GM23248 (cell line): ENCODE data around the gene SPINK4. TPM values are rescaled to one million over a fixed set of nuclear protein-coding genes. Genes with fewer than 3 reads are reported as not detected.
A peak's percentile ranks its signal among the peaks of the same experiment; 100 is the strongest.

ENCODE experiments used
- DNase-seq: peaks from one replicate; pipeline ENCODE4 v3.0.0-alpha.2; 2015
- H2AFZ ChIP-seq: fragments of 200-600 bp; sonication (generic); 2 replicates; pipeline ENCODE4 v1.6.1; 2016; ENCODE audit warnings: antibody characterized with exemption
- H3F3A ChIP-seq: fragments of 200-600 bp; sonication (generic); 2 replicates; pipeline ENCODE4 v1.6.1; 2016; ENCODE audit warnings: mild to moderate bottlenecking, antibody characterized with exemption, mixed run types; ENCODE audit not compliant: insufficient read depth
- H3K27ac ChIP-seq: fragments of 200-600 bp; sonication (generic); 2 replicates; pipeline ENCODE4 v1.5.1; 2016; ENCODE audit warnings: mild to moderate bottlenecking
- H3K27me3 ChIP-seq: fragments of 200-600 bp; sonication (generic); replicated peaks from 2 replicates; pipeline ENCODE4 v1.6.1; 2016; ENCODE audit warnings: mild to moderate bottlenecking; ENCODE audit not compliant: insufficient read depth
- H3K36me3 ChIP-seq: fragments of 200-600 bp; sonication (generic); 2 replicates; pipeline ENCODE4 v1.6.1; 2016; ENCODE audit warnings: low read depth, mild to moderate bottlenecking
- H3K4me1 ChIP-seq: fragments of 200-600 bp; sonication (generic); 2 replicates; pipeline ENCODE4 v1.6.1; 2016; ENCODE audit warnings: mild to moderate bottlenecking; ENCODE audit not compliant: insufficient read depth
- H3K4me2 ChIP-seq: fragments of 200-600 bp; sonication (generic); one replicate; pipeline ENCODE4 v1.6.1; 2016; ENCODE audit warnings: mild to moderate bottlenecking; ENCODE audit not compliant: unreplicated experiment
- H3K4me3 ChIP-seq: fragments of 200-600 bp; sonication (generic); 2 replicates; pipeline ENCODE4 v1.5.1; 2016; ENCODE audit warnings: mild to moderate bottlenecking
- H3K79me2 ChIP-seq: fragments of 200-600 bp; sonication (generic); 2 replicates; pipeline ENCODE4 v1.6.1; 2016; ENCODE audit warnings: mild to moderate bottlenecking; ENCODE audit not compliant: insufficient read depth
- H3K9ac ChIP-seq: fragments of 200-600 bp; sonication (generic); 2 replicates; pipeline ENCODE4 v1.6.1; 2016; ENCODE audit warnings: mild to moderate bottlenecking
- H3K9me2 ChIP-seq: fragments of 200-600 bp; sonication (generic); 2 replicates; pipeline ENCODE4 v1.6.1; 2016; ENCODE audit warnings: mixed run types, mild to moderate bottlenecking, moderate library complexity; ENCODE audit not compliant: insufficient read depth
- H3K9me3 ChIP-seq: fragments of 200-600 bp; sonication (generic); one replicate; pipeline ENCODE4 v1.6.1; 2017; ENCODE audit warnings: low read depth
- H4K20me1 ChIP-seq: fragments of 200-600 bp; sonication (generic); 2 replicates; pipeline ENCODE4 v1.6.0; 2016; ENCODE audit not compliant: insufficient read depth
- EZH2 ChIP-seq: fragments of 200-600 bp; sonication (generic); IDR thresholded peaks from 2 replicates; pipeline ENCODE4 v1.6.1; 2018; ENCODE audit warnings: antibody characterized with exemption, mild to moderate bottlenecking; ENCODE audit not compliant: insufficient read depth, poor library complexity, severe bottlenecking
- EZH2phosphoT487 ChIP-seq: fragments of 200-600 bp; sonication (generic); IDR thresholded peaks from 2 replicates; pipeline ENCODE4 v1.6.1; 2018; ENCODE audit warnings: antibody characterized with exemption, moderate library complexity, mild to moderate bottlenecking, low read depth; ENCODE audit not compliant: insufficient read depth
- WGBS, 2 experiments: methylation state at CpG; one replicate each; pipeline ENCODE4 v1.1.6; 2015 to 2017; ENCODE audit warnings: low lambda C conversion rate in 2 of 2, low coverage in 1 of 2; ENCODE audit errors: missing lambda C conversion rate in 2 of 2; 5-methylcytosine and 5-hydroxymethylcytosine counted together
- in situ Hi-C: fragments of 300-500 bp; cut with MboI; formaldehyde crosslinking; loops from 2 replicates; pipeline ENCODE4 v1.15.0; 2020
- polyA plus RNA-seq: library from polyadenylated mRNA; unstranded; fragments of >200 nt; fragmentation: Nextera tagmentation; extraction: Ambion mirVana; gene quantifications from 2 replicates; pipeline ENCODE4 v1.2.1, GENCODE V29; 2016
- total RNA-seq: library from RNA; depleted of rRNA; stranded (reverse); fragments of >200 nt; shearing (Covaris generic); gene quantifications from 2 replicates; pipeline ENCODE4 v1.2.3, GENCODE V29; 2014

SPINK4 gene
- total and polyA plus RNA-seq, 2 experiments from 2014 or later = not detected

- DNase-seq = peak; percentile 68
- H3K9me2 ChIP-seq = no peaks in the 10 kb centered on the region
- H3K27ac ChIP-seq = peak overlapping the region; percentile 51
- peak overlapping the region; percentile 98 for H3K4me2 ChIP-seq
- WGBS, 2 experiments = 7 to 8% methylated on average over 25 of the region's 25 CpGs
- no peaks in the 10 kb centered on the region for H3K27me3 ChIP-seq
- H4K20me1 ChIP-seq = no peaks in the 10 kb centered on the region
- in situ Hi-C loops = no loop called here
- peak overlapping the region; percentile 95 for H2AFZ ChIP-seq
- H3F3A ChIP-seq = no peaks in the 10 kb centered on the region
- H3K36me3 ChIP-seq = peaks cover 34% of the 10 kb centered on the region
- peak overlapping the region; percentile 97 for H3K4me3 ChIP-seq
- peak overlapping the region; percentile 90 for H3K9ac ChIP-seq
- H3K9me3 ChIP-seq = no peaks in the 10 kb centered on the region
- peaks cover 17% of the 10 kb centered on the region for H3K4me1 ChIP-seq
- H3K79me2 ChIP-seq = peaks cover 76% of the 10 kb centered on the region
- TF ChIP-seq EZH2 = no peak
- TF ChIP-seq EZH2phosphoT487 = no peak
Measured at GRCh38 chr9:33263131-33264002, 23.4 kb downstream of the SPINK4 start.

GRCh38 chr9:33264003-33264472, 24.1 kb downstream of the SPINK4 start:
- in situ Hi-C loops = no loop called here
- H3K4me1 ChIP-seq = peaks cover 17% of the 10 kb centered on the region
- TF ChIP-seq EZH2phosphoT487 = no peak
- no peak for TF ChIP-seq EZH2
- H3K36me3 ChIP-seq = peaks cover 38% of the 10 kb centered on the region
- DNase-seq = peak; percentile 51
- peaks cover 82% of the 10 kb centered on the region for H3K79me2 ChIP-seq
- H4K20me1 ChIP-seq = no peaks in the 10 kb centered on the region
- H3K9me2 ChIP-seq = no peaks in the 10 kb centered on the region
- H2AFZ ChIP-seq = peak overlapping the region; percentile 95
- 1 to 2% methylated on average over 33 to 37 of the region's 37 CpGs for WGBS, 2 experiments
- peak overlapping the region; percentile 51 for H3K27ac ChIP-seq
- peak overlapping the region; percentile 97 for H3K4me3 ChIP-seq
- H3K4me2 ChIP-seq = peak overlapping the region; percentile 98
- H3F3A ChIP-seq = no peaks in the 10 kb centered on the region
- H3K27me3 ChIP-seq = no peaks in the 10 kb centered on the region
- no peaks in the 10 kb centered on the region for H3K9me3 ChIP-seq
- H3K9ac ChIP-seq = peak overlapping the region; percentile 90

GRCh38 chr9:33264473-33265177, 24.7 kb downstream of the SPINK4 start, which contains the start of the genes BAG1 and CHMP5:
Gene BAG1, minus strand, starts transcription at chr9:33264708.
Gene CHMP5, plus strand, starts transcription at chr9:33265049. Its CDS starts 30 bp downstream, at chr9:33265079.
- peak within 1 kb of the TSS; percentile 51 for H3K27ac ChIP-seq
- no peak for TF ChIP-seq EZH2
- no peak for TF ChIP-seq EZH2phosphoT487
- no peaks in the 10 kb centered on the region for H3F3A ChIP-seq
- H3K4me1 ChIP-seq = peaks cover 17% of the 10 kb centered on the region
- in situ Hi-C loops = no loop called here
- peaks cover 85% of the 10 kb centered on the region for H3K79me2 ChIP-seq
- no peaks in the 10 kb centered on the region for H3K27me3 ChIP-seq
- H3K4me2 ChIP-seq = peak within 1 kb of the TSS; percentile 99
- H3K36me3 ChIP-seq = peaks cover 40% of the 10 kb centered on the region
- H3K9me3 ChIP-seq = no peaks in the 10 kb centered on the region
- no peaks in the 10 kb centered on the region for H4K20me1 ChIP-seq
- H3K4me3 ChIP-seq = peak within 1 kb of the TSS; percentile 97
- H3K9ac ChIP-seq = peak within 1 kb of the TSS; percentile 93
- DNase-seq = peak; percentile 100
- no peaks in the 10 kb centered on the region for H3K9me2 ChIP-seq
- H2AFZ ChIP-seq = peak within 1 kb of the TSS; percentile 95
- WGBS, 2 experiments = 1% methylated on average over 28 to 59 of the region's 67 CpGs

GRCh38 chr9:33265211-33265865, 25.4 kb downstream of the SPINK4 start:
- Histone ChIP-seq H3K4me1 (peaks cover 17% of the 10 kb centered on the region), H3K9ac (peak overlapping the region; percentile 93), H3K27me3 (no peaks in the 10 kb centered on the region), H3F3A (0 out of 2 replicates have a peak, but pooled peaks cover 4% of the 10 kb centered on the region), H3K9me2 (no peaks in the 10 kb centered on the region), H4K20me1 (no peaks in the 10 kb centered on the region), H2AFZ (peak overlapping the region; percentile 60), H3K4me3 (peak overlapping the region; percentile 88), H3K27ac (peak overlapping the region; percentile 50), H3K9me3 (no peaks in the 10 kb centered on the region), H3K36me3 (peaks cover 43% of the 10 kb centered on the region), H3K4me2 (peak overlapping the region; percentile 99), H3K79me2 (peaks cover 91% of the 10 kb centered on the region)
- in situ Hi-C loops = no loop called here
- TF ChIP-seq EZH2phosphoT487 = no peak
- TF ChIP-seq EZH2 = no peak
- peak; percentile 51 for DNase-seq
- WGBS, 2 experiments = 11 to 14% methylated on average over 13 of the region's 13 CpGs
